Amniotic stem cell (primary cell): Measurements from ENCODE around the gene PRTFDC1.
A peak's percentile ranks its signal among the peaks of the same experiment; 100 is the strongest.
"Not testable (repeated sequence)": the region's sequence is repeated elsewhere in the genome, so short reads cannot be mapped to it uniquely, and the experiment has no call there.

Experiments
- DNase-seq: peaks from one replicate; lab custom pipeline; 2025; lab: John Stamatoyannopoulos, UW

The PRTFDC1 gene

DNA sequence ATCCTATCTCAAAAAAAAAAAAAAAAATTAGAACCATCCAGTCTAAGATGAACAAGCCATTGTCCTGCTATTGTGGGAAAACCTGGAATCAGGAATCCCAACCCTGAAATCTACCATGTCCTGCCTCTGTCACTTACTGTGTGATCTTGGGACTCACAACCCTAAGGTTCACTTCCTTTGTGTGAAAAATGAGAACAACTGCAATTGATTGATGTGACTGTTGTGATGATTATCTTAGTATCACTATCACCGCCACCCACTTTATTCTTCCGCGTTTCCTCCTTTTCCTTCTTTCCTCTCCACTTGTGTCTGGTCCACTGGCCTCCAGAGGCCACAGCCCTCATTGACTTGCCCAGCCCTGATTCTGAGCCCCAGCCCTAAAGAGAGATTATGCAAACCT is 12.6 kb upstream of the PRTFDC1 start:
- DNase-seq: no peak

- no peak for DNase-seq
These were observed 11.2 kb upstream of the PRTFDC1 start for GRCh38 chr10:24963521-24964041.

- DNase-seq: no peak
These were observed 10.6 kb upstream of the PRTFDC1 start for GRCh38 chr10:24962995-24963394.

GRCh38 chr10:24961582-24961981 is 9.2 kb upstream of the PRTFDC1 start:
- DNase-seq: no peak

DNA sequence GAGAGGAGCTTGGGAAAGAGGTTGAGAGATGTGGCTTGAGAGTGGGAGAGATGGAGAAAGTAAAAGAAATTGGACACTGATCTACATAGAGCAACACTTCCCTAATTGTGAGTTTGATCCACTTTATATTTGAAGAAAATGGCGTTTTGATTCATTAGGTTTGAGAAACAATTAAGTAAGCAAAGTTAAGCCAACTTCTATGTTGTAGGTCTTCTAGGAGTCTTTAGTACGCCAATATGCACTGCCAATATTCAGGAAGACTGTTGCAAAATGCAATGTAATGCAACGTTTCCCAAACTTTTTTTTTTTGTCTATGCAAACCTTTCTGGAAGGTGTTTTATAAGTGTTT is 7.0 kb upstream of the PRTFDC1 start:
- no peak for DNase-seq

DNA sequence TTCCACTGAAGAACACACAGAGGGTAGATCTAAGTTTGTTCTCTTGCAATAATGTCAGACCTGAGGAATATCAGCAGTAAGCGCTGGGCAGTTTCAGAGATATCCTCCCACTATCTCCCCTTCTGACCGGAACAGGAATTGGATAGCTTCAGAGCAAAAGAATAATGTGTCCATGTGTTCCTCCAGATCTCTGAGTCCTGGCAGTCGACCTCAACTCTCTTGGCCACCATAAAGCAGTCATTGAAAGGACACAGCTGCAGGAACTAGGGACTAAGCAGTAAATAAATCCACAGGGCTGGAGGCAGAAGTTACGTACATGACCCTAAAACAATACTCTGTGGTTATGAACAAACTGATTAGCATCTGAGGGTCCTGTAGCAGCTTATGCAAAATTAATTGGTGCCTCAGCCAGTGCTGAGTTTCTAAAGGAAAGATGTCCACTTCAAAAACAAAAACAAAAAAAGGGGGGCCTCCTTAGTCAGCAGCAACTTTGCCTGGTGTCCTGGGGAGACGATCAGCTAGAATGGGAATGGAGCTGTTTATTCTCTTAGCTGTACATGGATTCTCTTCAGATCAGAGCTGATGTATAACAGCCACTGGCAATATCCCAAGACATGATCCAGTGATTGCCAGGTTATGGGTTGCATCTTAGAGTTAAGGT is 6.4 kb upstream of the PRTFDC1 start:
- DNase-seq: no peak

DNA sequence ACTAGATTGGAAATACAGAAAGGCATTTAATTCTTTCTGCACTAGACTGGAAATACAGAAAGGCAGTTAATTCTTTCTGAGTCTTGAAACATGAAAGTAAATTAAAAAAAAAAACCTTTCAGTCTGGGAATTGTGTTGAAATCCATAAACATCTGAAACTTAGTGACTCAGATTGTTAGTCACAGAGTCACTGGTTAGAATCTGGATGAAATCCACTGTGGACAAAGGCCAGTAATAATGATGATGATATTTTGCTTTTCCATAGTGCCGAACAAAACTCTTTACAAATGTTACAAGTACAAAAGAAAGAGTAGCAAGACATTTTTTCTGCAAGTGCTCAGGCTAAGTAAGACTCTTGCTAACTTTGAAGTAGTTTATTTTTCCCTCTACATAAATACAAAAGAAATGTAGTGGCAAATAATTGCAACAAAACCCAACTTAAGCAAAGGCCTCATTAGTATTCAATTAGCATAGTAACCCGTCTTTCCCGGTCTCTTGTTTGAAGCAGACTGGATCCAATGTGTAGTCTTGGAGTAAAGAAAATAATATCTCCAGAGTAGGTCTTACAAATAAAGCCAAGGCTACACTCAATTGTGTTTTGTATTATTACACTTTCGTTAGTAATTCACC is 5.8 kb upstream of the PRTFDC1 start:
- peak; percentile 53 for DNase-seq

- DNase-seq: not testable (repeated sequence)
These were observed 5.2 kb upstream of the PRTFDC1 start for GRCh38 chr10:24957624-24958051.

DNA sequence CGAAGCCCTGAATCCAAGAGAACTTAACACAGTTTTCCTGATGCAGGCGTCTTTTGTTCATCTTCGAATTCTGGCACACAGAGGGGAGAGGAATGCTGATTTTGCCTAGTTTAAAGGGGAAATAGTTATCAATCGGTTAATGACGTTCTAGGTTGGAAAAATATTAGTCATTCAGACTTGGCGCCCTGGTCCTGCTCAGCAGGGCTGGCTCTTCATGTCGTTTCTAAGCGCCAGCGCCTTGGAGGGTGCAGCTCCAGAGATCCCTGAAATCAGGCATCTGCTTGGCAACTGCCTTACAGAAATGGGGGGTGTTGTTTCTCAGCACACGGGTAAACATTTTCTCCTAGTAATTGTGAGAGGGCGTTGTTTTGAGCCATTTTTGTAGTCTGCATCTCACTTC is 1.3 kb upstream of the PRTFDC1 start:
- no peak for DNase-seq

DNA sequence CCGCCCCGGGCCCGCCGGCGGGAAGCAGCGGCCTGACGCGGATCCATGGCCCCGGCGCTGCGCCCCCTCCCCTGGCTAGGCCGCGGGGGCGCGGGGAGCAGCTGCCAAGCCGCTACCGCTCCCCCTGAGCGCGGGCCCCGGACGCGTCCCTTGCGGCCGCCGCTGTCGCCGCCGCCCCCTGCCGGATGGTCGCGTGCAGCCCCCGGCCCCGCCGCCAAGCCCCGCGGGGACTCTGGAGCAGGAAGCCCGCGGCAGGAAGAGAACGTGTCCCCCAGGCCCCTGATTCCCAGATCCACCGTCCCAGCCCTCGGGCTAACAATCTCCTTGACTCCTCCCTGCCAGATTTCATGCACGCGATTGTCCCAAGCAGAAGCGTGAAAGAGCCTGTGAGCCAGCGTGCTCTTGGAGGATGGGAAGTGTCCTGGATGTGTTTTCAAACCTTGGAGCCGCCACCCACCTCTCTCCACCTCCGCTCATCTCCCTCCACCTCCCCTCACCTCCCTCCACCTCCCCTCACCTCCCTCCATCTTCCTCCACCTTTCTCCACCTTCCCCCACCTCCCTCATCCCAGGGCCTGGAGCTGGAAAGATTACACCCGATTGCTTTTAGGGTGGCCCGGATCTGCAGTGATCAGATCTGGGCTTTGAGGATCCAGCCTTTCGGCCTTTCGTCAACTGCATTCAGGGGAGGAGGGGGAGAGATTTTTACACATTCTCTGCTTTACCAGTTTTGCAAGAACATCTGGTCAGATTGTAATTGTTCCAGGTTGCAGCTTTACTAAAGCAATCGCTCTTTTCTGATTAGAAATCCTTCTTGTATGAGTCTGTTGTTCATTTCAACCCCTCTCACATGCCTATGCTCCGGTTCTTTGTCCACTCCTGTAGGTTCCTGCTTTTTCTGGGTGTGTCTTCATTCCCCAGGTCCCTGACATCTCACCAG is 570 bp upstream of the PRTFDC1 start:
- DNase-seq: no peak

DNA sequence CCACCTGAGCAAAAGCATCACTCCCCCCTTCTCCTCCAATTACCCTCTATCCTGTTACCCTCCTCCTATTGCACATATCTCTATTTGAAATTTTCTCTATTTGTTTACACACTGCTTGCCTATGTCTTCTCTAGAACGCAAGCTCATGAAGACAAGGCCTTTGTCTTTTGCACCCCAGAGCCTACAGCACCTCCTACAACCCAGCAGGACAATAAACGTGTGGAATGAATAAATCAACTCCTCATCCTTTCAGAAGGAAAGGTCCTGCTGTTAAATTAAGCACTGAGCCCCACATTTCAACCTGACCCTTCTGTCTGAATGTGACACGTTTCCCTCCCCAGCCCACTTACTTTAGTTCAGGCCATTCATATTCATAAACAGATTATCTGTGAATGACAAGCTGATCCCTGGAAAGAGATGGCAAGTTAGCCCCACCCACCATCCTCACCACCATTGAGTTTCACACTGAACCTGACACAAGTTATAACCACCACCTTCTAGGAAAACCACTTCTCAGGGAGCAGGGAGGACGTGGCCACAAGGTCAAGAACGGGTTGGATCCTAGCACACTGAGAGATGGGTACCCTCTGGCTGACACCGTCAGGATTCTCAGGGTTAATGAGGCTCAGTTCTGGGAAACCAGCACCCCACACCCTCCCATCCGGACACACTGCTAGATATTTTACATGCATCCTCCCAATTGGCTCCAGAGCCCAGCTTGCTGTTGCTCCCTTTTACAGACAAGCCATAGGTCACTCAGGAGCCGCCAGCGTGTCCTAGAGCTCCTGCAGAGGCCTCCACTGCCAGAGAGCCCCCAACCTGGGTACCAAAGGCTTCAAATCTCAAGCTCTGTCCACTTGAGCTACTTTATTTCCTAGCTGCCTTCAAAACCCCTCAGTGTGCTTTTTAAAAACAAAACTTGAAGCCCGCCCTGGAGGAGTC is 934 bp downstream of the PRTFDC1 start:
- no peak for DNase-seq

- DNase-seq: no peak
These were observed 2.0 kb downstream of the PRTFDC1 start for GRCh38 chr10:24950439-24950838.

GRCh38 chr10:24949616-24950015 is 2.8 kb downstream of the PRTFDC1 start:
- no peak for DNase-seq

- no peak for DNase-seq
These were observed 4.9 kb downstream of the PRTFDC1 start for GRCh38 chr10:24947304-24948097.

GRCh38 chr10:24944512-24945255 is 7.7 kb downstream of the PRTFDC1 start:
- peak; percentile 56 for DNase-seq

- DNase-seq: no peak
These were observed 13.9 kb downstream of the PRTFDC1 start for GRCh38 chr10:24938525-24938924.

GRCh38 chr10:24938076-24938475 is 14.3 kb downstream of the PRTFDC1 start:
- DNase-seq: no peak

DNA sequence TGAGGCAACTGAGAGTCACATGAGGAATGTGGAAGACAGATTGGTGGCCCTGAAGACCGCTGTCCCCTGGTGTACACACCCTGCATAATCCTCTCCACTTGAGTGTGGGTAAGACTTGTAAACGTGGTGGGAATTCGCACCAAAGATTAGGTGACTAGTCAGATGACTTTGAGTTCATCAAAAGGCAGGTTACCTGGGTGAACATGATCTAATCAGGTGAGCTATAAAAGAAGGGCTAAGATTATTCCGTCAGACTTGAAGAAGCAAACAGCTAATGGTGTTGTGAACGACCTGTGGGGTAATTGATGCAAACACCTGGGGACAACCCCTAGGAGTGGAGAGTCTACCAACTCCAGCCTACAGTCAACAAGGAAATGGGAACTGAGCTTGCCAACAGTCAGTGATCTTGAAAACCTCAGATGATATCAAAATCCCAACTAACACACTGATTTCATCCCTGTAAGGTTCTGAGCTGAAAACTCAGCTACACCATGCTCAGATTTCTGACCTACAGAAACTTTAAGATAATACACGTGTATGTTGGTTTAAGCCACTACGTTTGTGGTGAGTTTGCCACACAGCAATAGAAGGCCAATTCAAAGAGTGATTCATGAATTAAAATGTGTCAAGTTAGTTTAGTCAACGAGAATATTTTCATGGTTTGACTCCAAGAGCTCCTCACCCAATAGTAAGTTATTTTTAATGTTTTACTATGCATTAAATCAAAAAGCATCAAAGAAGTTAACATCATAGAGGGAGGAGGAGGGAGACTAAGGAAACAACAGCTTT is 16.7 kb downstream of the PRTFDC1 start:
- no peak for DNase-seq

DNA sequence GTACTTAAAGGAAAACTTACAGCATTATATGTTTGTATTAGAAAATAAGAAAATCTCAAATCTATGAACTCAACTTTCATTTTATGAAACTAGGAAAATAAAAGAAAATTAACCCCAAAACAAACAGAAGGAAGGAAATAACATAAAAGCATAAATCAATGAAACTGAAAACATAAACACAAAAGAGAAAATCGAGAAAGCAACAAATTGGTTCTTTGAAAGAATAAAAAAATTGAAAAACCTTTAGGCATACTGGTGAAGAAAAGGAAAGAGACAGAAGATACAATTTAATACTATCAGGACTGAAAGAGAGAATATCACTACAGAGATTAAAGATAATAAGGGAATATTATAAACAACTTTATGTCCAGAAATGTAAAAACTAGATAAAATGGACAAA is 21.2 kb downstream of the PRTFDC1 start:
- no peak for DNase-seq
